ENCODE data around the gene CSHL1.
"Not testable (repeated sequence)": the region's sequence is repeated elsewhere in the genome, so short reads cannot be mapped to it uniquely, and the experiment has no call there.

DNA sequence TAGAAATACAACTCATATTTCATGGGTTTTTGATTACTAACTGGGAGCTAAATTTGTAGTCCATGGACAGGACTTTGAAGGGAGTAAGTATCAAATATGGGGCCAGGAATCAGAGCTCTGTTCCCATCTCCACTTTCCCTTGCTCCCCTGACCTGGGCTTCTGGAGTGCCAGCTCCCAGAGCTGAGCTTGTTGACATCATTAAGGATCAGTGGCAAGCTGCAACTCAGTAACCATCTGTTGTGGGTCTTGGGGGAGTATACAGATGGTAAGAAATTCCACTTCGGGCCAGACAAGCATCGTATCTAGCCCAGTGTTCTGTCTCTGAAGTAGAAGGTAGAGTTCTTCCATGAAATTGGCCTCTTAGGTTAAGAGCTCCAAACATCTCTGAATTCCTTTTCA is 9.1 kb downstream of the CSHL1 start:
- not testable (repeated sequence) for TF ChIP-seq EP300 (IDR thresholded peaks at IDR 0.05); POLR2A (IDR thresholded peaks at IDR 0.05; ENCODE audit: low read depth)
- TF ChIP-seq, protein P1, sequence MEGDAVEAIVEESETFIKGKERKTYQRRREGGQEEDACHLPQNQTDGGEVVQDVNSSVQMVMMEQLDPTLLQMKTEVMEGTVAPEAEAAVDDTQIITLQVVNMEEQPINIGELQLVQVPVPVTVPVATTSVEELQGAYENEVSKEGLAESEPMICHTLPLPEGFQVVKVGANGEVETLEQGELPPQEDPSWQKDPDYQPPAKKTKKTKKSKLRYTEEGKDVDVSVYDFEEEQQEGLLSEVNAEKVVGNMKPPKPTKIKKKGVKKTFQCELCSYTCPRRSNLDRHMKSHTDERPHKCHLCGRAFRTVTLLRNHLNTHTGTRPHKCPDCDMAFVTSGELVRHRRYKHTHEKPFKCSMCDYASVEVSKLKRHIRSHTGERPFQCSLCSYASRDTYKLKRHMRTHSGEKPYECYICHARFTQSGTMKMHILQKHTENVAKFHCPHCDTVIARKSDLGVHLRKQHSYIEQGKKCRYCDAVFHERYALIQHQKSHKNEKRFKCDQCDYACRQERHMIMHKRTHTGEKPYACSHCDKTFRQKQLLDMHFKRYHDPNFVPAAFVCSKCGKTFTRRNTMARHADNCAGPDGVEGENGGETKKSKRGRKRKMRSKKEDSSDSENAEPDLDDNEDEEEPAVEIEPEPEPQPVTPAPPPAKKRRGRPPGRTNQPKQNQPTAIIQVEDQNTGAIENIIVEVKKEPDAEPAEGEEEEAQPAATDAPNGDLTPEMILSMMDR (IDR thresholded peaks at IDR 0.05) = not testable (repeated sequence)

Data from esophagus muscularis mucosa (tissue), 4 donors.